HepG2 (cell line): Measurements from ENCODE around the gene CCNYL1. TPM values are rescaled to one million over a fixed set of nuclear protein-coding genes. Genes with fewer than 3 reads are reported as not detected.

Experiments used
- CCAR2 ChIP-seq: fragments of 200-400 bp; formaldehyde crosslinking; optimal IDR thresholded peaks from 2 replicates; pipeline ENCODE3; 2018; ENCODE audit warnings: low read depth, mild to moderate bottlenecking, low read length, moderate library complexity
- CREB1 ChIP-seq, 2 experiments: fragments of 450-650 bp in 1 of 2; IDR thresholded peaks; 2 replicates each; pipeline ENCODE4 v1.6.1; 2016 to 2017; ENCODE audit warnings: control low read depth in 1 of 2, mild to moderate bottlenecking in 1 of 2, missing compliant biosample characterization in 1 of 2, missing genetic modification characterization in 1 of 2
- EEA1 ChIP-seq: sonication (generic); formaldehyde crosslinking; IDR thresholded peaks from 2 replicates; pipeline ENCODE4 v1.5.1; 2020; ENCODE audit warnings: mild to moderate bottlenecking, missing genetic modification reagents, borderline replicate concordance
- HOXA3 ChIP-seq: sonication (generic); formaldehyde crosslinking; IDR thresholded peaks from 2 replicates; pipeline ENCODE4 v1.5.0; 2020; ENCODE audit warnings: missing genetic modification reagents
- MXI1 ChIP-seq: IDR thresholded peaks from 3 replicates; pipeline ENCODE4 v1.6.1; 2012; ENCODE audit warnings: low read depth, low read length, inconsistent platforms, borderline replicate concordance
- NR1H2 ChIP-seq: sonication (generic); formaldehyde crosslinking; IDR thresholded peaks from 2 replicates; pipeline ENCODE4 v1.8.1; 2022; ENCODE audit warnings: low read depth, missing genetic modification reagents, borderline replicate concordance
- PHF8 ChIP-seq: sonication (generic); formaldehyde crosslinking; IDR thresholded peaks from 2 replicates; pipeline ENCODE4 v1.5.0; 2020; ENCODE audit warnings: missing genetic modification reagents
- SAFB2 ChIP-seq: sonication (generic); formaldehyde crosslinking; IDR thresholded peaks from 2 replicates; pipeline ENCODE4 v1.5.1; 2020; ENCODE audit warnings: missing genetic modification reagents, low read depth, mild to moderate bottlenecking, borderline replicate concordance
- SNAPC4 ChIP-seq: sonication (generic); formaldehyde crosslinking; IDR thresholded peaks from 2 replicates; pipeline ENCODE4 v1.4.0; 2020; ENCODE audit warnings: mild to moderate bottlenecking, missing genetic modification reagents
- SSRP1 ChIP-seq: IDR thresholded peaks from 2 replicates; pipeline ENCODE4 v1.6.1; 2016; ENCODE audit warnings: control low read depth
- TEAD3 ChIP-seq: optimal IDR thresholded peaks from 2 replicates; pipeline ENCODE3; 2016; ENCODE audit warnings: borderline replicate concordance
- ZKSCAN5 ChIP-seq: sonication (generic); formaldehyde crosslinking; IDR thresholded peaks from 2 replicates; pipeline ENCODE4 v1.5.1; 2020; ENCODE audit warnings: mild to moderate bottlenecking, missing genetic modification reagents
- ZNF232 ChIP-seq: sonication (generic); formaldehyde crosslinking; IDR thresholded peaks from 2 replicates; pipeline ENCODE4 v1.4.0; 2020; ENCODE audit warnings: missing genetic modification reagents, borderline replicate concordance
- ZNF792 ChIP-seq: IDR thresholded peaks from 2 replicates; pipeline ENCODE4 v1.6.1; 2016
- ZNF83 ChIP-seq: sonication (generic); formaldehyde crosslinking; IDR thresholded peaks from 2 replicates; pipeline ENCODE4 v1.4.0; 2020; ENCODE audit warnings: missing genetic modification reagents, mild to moderate bottlenecking, borderline replicate concordance
- polyA plus RNA-seq, 8 experiments: library from polyadenylated mRNA; depleted of rRNA in 3 of 8; stranded (reverse) in 7 of 8; unstranded in 1 of 8; fragments of >200 nt; fragmentation: Illumina TruSeq in 4 of 8; extraction: Trizol in 4 of 8; gene quantifications; 2 replicates each; pipeline versions ENCODE4 v1.2.1 to v1.2.3, GENCODE V29; 2011 to 2016; ENCODE audit warnings: low read depth in 4 of 8, missing spikeins in 1 of 8, mixed read lengths in 1 of 8; ENCODE audit not compliant: insufficient read depth in 1 of 8
- total RNA-seq, 5 experiments: library from RNA; depleted of rRNA; stranded (reverse); fragments of >200 nt; fragmentation: Illumina TruSeq; extraction: Trizol; gene quantifications; 2 replicates each; pipeline ENCODE4 v1.2.3, GENCODE V29; 2016; ENCODE audit warnings: low read depth in 1 of 5
- TF ChIP-seq, protein P1 (sequence below): sonication (generic); formaldehyde crosslinking; IDR thresholded peaks from 2 replicates; pipeline ENCODE4 v1.5.1; 2020; ENCODE audit warnings: missing genetic modification reagents, mild to moderate bottlenecking, borderline replicate concordance
- TF ChIP-seq, protein P2 (sequence below), 2 experiments: IDR thresholded peaks; 2 replicates each; pipeline ENCODE4 v1.6.1; 2011 to 2012; ENCODE audit warnings: low read length in 2 of 2, borderline replicate concordance in 1 of 2, low read depth in 1 of 2, mild to moderate bottlenecking in 1 of 2, moderate library complexity in 1 of 2
- TF ChIP-seq, protein P3 (sequence below): sonication (generic); formaldehyde crosslinking; IDR thresholded peaks from 2 replicates; pipeline ENCODE4 v1.5.1; 2020; ENCODE audit warnings: mild to moderate bottlenecking, missing genetic modification reagents, moderate library complexity

The CCNYL1 gene
- total and polyA plus RNA-seq, 2 of the 13 experiments (the other 11 are each of a cell fraction or from before 2014, with no cell fraction given): 12.5 to 16.2 TPM

DNA sequence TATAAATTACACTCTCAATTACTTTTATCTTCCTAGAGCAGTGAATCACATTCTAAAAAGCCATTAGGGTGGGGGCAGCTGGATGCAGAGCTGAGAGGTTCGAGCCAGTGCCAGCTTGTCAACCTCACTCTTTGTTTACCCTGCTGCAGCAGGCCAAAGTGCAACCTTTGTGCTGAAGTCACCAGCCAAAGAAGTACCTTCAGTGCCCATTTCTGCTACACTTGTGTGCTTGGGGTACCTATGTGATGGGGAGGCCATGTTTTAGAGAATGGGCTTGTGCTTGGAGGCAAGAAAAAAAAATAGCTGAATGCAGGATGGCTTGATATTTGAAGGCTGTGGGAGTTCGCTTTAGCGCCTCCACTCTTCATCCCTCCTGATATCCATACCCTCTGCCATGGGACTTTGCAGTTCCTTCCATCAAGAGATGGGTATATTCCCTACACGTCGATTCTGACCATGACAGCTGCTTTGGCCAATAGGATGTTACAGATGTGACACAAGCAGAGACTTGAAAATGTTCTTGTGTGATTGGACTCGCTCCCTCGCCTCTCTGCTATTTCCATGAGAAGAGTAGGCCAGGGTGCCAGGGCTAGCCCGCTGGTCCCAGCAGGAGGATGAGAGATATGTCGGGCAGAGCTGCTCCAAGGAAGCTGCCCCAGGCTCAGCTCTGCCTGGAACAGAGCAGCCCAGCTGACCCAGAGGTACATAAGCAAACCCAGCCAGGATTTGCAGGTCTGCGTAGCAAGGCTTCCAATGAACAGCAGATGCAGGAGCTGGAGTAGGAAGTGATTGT, 71.0 kb downstream of the CCNYL1 start (continued):
- TF ChIP-seq, protein P1, sequence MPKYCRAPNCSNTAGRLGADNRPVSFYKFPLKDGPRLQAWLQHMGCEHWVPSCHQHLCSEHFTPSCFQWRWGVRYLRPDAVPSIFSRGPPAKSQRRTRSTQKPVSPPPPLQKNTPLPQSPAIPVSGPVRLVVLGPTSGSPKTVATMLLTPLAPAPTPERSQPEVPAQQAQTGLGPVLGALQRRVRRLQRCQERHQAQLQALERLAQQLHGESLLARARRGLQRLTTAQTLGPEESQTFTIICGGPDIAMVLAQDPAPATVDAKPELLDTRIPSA: no peak
- TF ChIP-seq, protein P2, sequence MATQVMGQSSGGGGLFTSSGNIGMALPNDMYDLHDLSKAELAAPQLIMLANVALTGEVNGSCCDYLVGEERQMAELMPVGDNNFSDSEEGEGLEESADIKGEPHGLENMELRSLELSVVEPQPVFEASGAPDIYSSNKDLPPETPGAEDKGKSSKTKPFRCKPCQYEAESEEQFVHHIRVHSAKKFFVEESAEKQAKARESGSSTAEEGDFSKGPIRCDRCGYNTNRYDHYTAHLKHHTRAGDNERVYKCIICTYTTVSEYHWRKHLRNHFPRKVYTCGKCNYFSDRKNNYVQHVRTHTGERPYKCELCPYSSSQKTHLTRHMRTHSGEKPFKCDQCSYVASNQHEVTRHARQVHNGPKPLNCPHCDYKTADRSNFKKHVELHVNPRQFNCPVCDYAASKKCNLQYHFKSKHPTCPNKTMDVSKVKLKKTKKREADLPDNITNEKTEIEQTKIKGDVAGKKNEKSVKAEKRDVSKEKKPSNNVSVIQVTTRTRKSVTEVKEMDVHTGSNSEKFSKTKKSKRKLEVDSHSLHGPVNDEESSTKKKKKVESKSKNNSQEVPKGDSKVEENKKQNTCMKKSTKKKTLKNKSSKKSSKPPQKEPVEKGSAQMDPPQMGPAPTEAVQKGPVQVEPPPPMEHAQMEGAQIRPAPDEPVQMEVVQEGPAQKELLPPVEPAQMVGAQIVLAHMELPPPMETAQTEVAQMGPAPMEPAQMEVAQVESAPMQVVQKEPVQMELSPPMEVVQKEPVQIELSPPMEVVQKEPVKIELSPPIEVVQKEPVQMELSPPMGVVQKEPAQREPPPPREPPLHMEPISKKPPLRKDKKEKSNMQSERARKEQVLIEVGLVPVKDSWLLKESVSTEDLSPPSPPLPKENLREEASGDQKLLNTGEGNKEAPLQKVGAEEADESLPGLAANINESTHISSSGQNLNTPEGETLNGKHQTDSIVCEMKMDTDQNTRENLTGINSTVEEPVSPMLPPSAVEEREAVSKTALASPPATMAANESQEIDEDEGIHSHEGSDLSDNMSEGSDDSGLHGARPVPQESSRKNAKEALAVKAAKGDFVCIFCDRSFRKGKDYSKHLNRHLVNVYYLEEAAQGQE (IDR thresholded peaks at IDR 0.05; ENCODE audit: borderline replicate concordance in 1 of 2, low read depth in 1 of 2, low read length in 2 of 2): no peak; a peak in 1 of 4 replicates
- TF ChIP-seq HOXA3 (CRISPR knock-in tag): peak; percentile 67; the same call in 1 of the 2 replicates
- peak; percentile 72; the same call in 1 of the 2 replicates for TF ChIP-seq SSRP1
- no peak for TF ChIP-seq ZKSCAN5 (CRISPR knock-in tag)
- TF ChIP-seq PHF8: no peak
- no peak for TF ChIP-seq NR1H2 (CRISPR knock-in tag)
- peak; percentile 76; the same call in 1 of the 2 replicates for TF ChIP-seq ZNF792 (CRISPR knock-in tag)
- TF ChIP-seq SNAPC4 (CRISPR knock-in tag): no peak
- peak; percentile 35; the same call in 1 of the 3 replicates for TF ChIP-seq MXI1
- TF ChIP-seq, protein P3, sequence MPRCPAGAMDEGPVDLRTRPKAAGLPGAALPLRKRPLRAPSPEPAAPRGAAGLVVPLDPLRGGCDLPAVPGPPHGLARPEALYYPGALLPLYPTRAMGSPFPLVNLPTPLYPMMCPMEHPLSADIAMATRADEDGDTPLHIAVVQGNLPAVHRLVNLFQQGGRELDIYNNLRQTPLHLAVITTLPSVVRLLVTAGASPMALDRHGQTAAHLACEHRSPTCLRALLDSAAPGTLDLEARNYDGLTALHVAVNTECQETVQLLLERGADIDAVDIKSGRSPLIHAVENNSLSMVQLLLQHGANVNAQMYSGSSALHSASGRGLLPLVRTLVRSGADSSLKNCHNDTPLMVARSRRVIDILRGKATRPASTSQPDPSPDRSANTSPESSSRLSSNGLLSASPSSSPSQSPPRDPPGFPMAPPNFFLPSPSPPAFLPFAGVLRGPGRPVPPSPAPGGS (CRISPR knock-in tag): no peak
- TF ChIP-seq ZNF83: no peak
- no peak for TF ChIP-seq ZNF232
- no peak for TF ChIP-seq CCAR2
- no peak for TF ChIP-seq CREB1 (IDR thresholded peaks at IDR 0.05)
- TF ChIP-seq CREB1 (CRISPR knock-in tag; IDR thresholded peaks at IDR 0.05): peak; percentile 22; the same call in 1 of the 2 replicates
- peak; percentile 81 for TF ChIP-seq TEAD3 (CRISPR knock-in tag)
- 0 out of 2 replicates have a peak, but pooled peaks have one; percentile 64 for TF ChIP-seq EEA1 (CRISPR knock-in tag)
- TF ChIP-seq SAFB2 (CRISPR knock-in tag): peak; percentile 32; the same call in 1 of the 2 replicates
